MM.1S (cell line): ENCODE data around the gene SSNA1.

ENCODE experiments used
- EZH2 ChIP-seq: fragments of 300-600 bp; sonication (generic); optimal IDR thresholded peaks from 2 replicates; pipeline ENCODE3; 2017; ENCODE audit warnings: low read depth, mild to moderate bottlenecking, antibody characterized with exemption, low read length, mixed read lengths
- EZH2phosphoT487 ChIP-seq: fragments of 300-600 bp; sonication (generic); IDR thresholded peaks from 2 replicates; pipeline ENCODE4 v1.6.1; 2018; ENCODE audit warnings: antibody characterized with exemption, low read length
- TF ChIP-seq, protein P1 (sequence below): fragments of 300-600 bp; sonication (generic); IDR thresholded peaks from 2 replicates; pipeline ENCODE4 v1.5.1; 2016; ENCODE audit warnings: antibody characterized with exemption, low read length, mixed read lengths

DNA sequence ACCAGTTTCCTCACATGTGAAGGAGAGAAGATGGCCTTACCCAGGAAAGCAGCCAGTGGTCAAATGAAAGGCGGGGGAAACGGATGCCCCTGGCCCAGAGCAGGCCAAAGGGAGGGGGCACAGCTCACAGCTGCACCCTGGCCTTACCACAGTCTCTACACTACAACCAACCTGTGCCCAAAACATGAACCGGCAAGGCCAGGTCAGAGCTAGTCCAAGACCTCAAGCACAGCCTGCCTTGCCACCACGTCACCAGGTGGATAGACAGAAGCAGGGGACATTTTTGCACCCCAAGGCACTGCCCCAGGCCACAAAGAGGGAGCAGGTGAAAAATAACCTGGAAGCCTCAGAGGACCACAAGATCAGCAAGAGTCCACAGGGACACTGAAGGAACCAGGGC is 45.0 kb upstream of the SSNA1 start:
- TF ChIP-seq, protein P1, sequence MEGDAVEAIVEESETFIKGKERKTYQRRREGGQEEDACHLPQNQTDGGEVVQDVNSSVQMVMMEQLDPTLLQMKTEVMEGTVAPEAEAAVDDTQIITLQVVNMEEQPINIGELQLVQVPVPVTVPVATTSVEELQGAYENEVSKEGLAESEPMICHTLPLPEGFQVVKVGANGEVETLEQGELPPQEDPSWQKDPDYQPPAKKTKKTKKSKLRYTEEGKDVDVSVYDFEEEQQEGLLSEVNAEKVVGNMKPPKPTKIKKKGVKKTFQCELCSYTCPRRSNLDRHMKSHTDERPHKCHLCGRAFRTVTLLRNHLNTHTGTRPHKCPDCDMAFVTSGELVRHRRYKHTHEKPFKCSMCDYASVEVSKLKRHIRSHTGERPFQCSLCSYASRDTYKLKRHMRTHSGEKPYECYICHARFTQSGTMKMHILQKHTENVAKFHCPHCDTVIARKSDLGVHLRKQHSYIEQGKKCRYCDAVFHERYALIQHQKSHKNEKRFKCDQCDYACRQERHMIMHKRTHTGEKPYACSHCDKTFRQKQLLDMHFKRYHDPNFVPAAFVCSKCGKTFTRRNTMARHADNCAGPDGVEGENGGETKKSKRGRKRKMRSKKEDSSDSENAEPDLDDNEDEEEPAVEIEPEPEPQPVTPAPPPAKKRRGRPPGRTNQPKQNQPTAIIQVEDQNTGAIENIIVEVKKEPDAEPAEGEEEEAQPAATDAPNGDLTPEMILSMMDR, result no peak
- no peak for TF ChIP-seq EZH2
- TF ChIP-seq EZH2phosphoT487, result no peak
